Ovary (tissue), 9 donors: Measurements from ENCODE around the gene PLA2G2D. TPM values are rescaled to one million over a fixed set of nuclear protein-coding genes. Genes with fewer than 3 reads are reported as not detected.

Source experiments
- DNase-seq, 5 donors: peaks; one replicate each; pipeline ENCODE4 v3.0.0-alpha.2; 2019 to 2020
- H3K27ac ChIP-seq, 2 donors: fragments of 200-600 bp; one replicate each; pipeline versions ENCODE4 v1.5.1 to v1.8.0; 2019 to 2022
- H3K27me3 ChIP-seq: fragments of 200-600 bp; one replicate; pipeline ENCODE4 v1.8.0; 2022
- H3K36me3 ChIP-seq: fragments of 200-600 bp; sonication (generic); one replicate; pipeline ENCODE4 v1.5.1; 2019
- H3K4me1 ChIP-seq: one replicate; pipeline ENCODE4 v1.8.1; 2013; ENCODE audit warnings: mild to moderate bottlenecking, moderate library complexity; ENCODE audit not compliant: insufficient read depth
- H3K4me3 ChIP-seq: fragments of 200-600 bp; sonication (generic); one replicate; pipeline ENCODE4 v1.5.1; 2017
- H3K9me3 ChIP-seq, 2 donors: fragments of 200-600 bp in 1 of 2; sonication (generic) in 1 of 2; one replicate each; pipeline versions ENCODE4 v1.5.1 to v1.8.1; 2013 to 2019; ENCODE audit warnings: mild to moderate bottlenecking in 1 of 2, moderate library complexity in 1 of 2
- EP300 ChIP-seq: sonication (generic); formaldehyde crosslinking; IDR thresholded peaks from one replicate; pipeline ENCODE4 v1.6.1; 2017; ENCODE audit warnings: antibody characterized with exemption
- POLR2A ChIP-seq: fragments of 450-650 bp; IDR thresholded peaks from one replicate; pipeline ENCODE4 v1.6.1; 2017; ENCODE audit warnings: antibody characterized with exemption, mild to moderate bottlenecking, moderate library complexity
- WGBS, 3 donors: extraction: QIAGEN DNeasy Blood & Tissue Kit in 1 of 3; methylation state at CpG; one replicate each; pipeline versions ENCODE4 v1.1.5 to v1.1.7; 2013 to 2017; 5-methylcytosine and 5-hydroxymethylcytosine counted together
- intact Hi-C, 4 donors: fragments of 100-400 bp; cut with DNase I; formaldehyde crosslinking; loops; one replicate each; pipeline versions ENCODE4 v1.11.0 to v1.15.1; 2022 to 2023
- polyA plus RNA-seq, 2 donors: library from polyadenylated mRNA; stranded (reverse); fragments of 200-250 nt in 1 of 2; fragments of 350-450 nt in 1 of 2; fragmentation: Illumina TruSeq in 1 of 2; extraction: RNeasy Lipid Tissue Mini Kit (QIAGEN cat#74804) in 1 of 2; gene quantifications; one replicate each; pipeline ENCODE4 v1.2.3, GENCODE V29; 2013 to 2014
- total RNA-seq, 7 donors: library from RNA; depleted of rRNA in 2 of 7; stranded (reverse); fragments of >200 nt in 2 of 7; fragmentation: NEBNext Ultra II Directional in 3 of 7; extraction: Animal tissue kit (Norgen Biotek cat#: 25700) in 3 of 7; gene quantifications; one replicate each; pipeline versions ENCODE4 v1.1.0 to v1.2.4, GENCODE V29; 2016 to 2023
- TF ChIP-seq, protein P1 (sequence below), 3 donors: fragments of 450-650 bp in 2 of 3; fragments of 200-600 bp in 1 of 3; IDR thresholded peaks; one replicate each; pipeline versions ENCODE4 v1.5.1 to v1.8.0; 2016 to 2022; ENCODE audit warnings: antibody characterized with exemption in 3 of 3, mild to moderate bottlenecking in 1 of 3
- donor health status: DM: no; HTN: no; CAD: no; lungs with moderate emphysema.
- donor health status: DM: no; HTN: no; CAD: no.
- donor health status: Bipolar disorder and iron deficiency.
- donor health status: DM: yes; HTN: yes; CAD: no.
- donor health status: DM: no; HTN: no; CAD: no.
- donor health status: DM: yes; HTN: yes; CAD: no.

The PLA2G2D gene
- total and polyA plus RNA-seq, 9 donors, result 0.12 to 2.1 (median 0.12) TPM; not detected in 6

DNA sequence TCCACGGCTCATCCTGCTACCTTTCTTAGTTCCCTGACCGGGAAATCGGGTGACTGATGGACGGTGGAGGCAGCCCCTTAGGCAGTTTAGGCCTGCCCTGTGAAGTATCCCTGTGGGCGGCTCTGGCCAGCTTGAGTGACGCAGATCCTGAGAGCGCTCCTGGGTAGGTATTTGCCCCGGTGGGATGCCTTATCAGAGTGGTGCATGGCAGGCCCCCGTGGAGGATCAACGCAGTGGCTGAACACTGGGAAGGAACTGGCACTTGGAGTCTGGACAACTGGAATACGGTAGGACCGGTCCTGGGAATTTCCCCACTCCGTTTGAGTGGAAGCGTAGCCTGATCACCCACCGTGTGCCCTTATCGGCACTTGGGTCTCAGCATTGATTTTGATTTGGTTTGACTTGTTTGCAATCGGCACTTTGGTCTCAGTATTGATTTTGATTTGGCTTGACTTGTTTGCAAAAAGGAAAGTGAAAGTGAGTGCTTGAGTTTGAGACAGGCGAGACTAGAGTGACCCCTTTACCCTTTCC is 35.0 kb upstream of the PLA2G2D start:
- Histone ChIP-seq H3K9me3 (no peaks in the 10 kb centered on the region), H3K4me3 (no peak overlapping the region), H3K27me3 (no peaks in the 10 kb centered on the region), H3K27ac (no peak overlapping the region), H3K4me1 (peaks cover 3% of the 10 kb centered on the region), H3K36me3 (no peaks in the 10 kb centered on the region)
- DNase-seq, result peak in 1 of 5 donors; percentile 24
- WGBS, 3 donors, result 72 to 83% (median 79%) methylated on average over 18 of the region's 18 CpGs
- intact Hi-C loops, result loop anchor here in 3 of 4 donors (2.0 to 5.0 kb wide), 4 partner anchors 57 to 238 kb away; no protein-coding TSS in a partner anchor
- no peak for TF ChIP-seq EP300
- TF ChIP-seq, protein P1, sequence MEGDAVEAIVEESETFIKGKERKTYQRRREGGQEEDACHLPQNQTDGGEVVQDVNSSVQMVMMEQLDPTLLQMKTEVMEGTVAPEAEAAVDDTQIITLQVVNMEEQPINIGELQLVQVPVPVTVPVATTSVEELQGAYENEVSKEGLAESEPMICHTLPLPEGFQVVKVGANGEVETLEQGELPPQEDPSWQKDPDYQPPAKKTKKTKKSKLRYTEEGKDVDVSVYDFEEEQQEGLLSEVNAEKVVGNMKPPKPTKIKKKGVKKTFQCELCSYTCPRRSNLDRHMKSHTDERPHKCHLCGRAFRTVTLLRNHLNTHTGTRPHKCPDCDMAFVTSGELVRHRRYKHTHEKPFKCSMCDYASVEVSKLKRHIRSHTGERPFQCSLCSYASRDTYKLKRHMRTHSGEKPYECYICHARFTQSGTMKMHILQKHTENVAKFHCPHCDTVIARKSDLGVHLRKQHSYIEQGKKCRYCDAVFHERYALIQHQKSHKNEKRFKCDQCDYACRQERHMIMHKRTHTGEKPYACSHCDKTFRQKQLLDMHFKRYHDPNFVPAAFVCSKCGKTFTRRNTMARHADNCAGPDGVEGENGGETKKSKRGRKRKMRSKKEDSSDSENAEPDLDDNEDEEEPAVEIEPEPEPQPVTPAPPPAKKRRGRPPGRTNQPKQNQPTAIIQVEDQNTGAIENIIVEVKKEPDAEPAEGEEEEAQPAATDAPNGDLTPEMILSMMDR (IDR thresholded peaks at IDR 0.05), result no peak
- no peak for TF ChIP-seq POLR2A

DNA sequence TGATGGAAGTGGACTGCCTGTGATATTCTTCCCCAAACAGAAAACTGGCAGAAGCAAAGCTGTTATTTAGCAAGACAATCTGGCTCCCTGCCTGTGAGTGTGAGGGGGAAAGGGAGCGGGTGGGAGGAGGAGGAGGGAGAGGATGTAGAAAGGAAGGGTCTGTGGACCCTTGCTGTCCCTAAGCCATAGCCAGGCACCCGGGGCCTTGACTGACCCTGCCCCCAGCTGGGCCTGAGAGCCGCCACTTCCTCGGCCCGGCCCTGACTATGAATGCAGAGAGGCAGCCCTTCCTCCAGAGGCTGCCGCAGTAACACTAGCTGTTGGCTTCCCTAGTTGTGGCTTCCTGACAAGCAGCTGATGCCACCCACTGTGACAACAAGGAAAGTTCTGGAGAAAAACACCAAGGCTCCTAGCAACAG is 33.7 kb upstream of the PLA2G2D start:
- intact Hi-C loops, result loop anchor here in 3 of 4 donors (1.0 to 5.0 kb wide), 6 partner anchors 56 to 236 kb away; no protein-coding TSS in a partner anchor
- Histone ChIP-seq H3K9me3 (no peaks in the 10 kb centered on the region), H3K4me1 (peaks cover 3% of the 10 kb centered on the region), H3K27me3 (no peaks in the 10 kb centered on the region), H3K4me3 (no peak overlapping the region), H3K36me3 (no peaks in the 10 kb centered on the region), H3K27ac (no peak overlapping the region)
- no peak for DNase-seq
- TF ChIP-seq, protein P1 (IDR thresholded peaks at IDR 0.05), result no peak
- TF ChIP-seq POLR2A (no peak), EP300 (no peak)
- WGBS, 3 donors, result 72 to 78% (median 72%) methylated on average over 6 of the region's 6 CpGs

DNA sequence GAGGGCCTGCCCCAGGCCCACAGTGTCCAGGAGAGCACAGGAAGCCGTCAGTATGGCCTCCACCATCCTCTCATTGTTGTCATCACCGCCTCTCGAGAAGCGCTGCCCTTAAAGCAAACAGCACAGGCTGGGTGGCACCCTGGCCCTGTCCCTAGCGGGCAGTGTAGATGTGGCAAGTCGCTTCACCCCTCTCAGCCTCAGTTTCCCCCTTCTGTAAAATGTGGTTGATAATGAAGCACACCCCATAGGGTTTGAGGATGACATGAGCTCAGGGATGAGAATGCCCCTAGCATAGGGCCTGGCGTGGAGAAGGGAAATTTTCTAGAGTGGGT is 33.2 kb upstream of the PLA2G2D start:
- Histone ChIP-seq H3K9me3 (no peaks in the 10 kb centered on the region), H3K4me1 (peaks cover 3% of the 10 kb centered on the region), H3K4me3 (no peak overlapping the region), H3K27ac (no peak overlapping the region), H3K36me3 (no peaks in the 10 kb centered on the region), H3K27me3 (no peaks in the 10 kb centered on the region)
- no peak for DNase-seq
- intact Hi-C loops, result loop anchor here in 3 of 4 donors (1.0 to 5.0 kb wide), 6 partner anchors 55 to 235 kb away; no protein-coding TSS in a partner anchor
- TF ChIP-seq EP300 (no peak), POLR2A (no peak)
- TF ChIP-seq, protein P1 (IDR thresholded peaks at IDR 0.05), result no peak
- 57 to 72% (median 57%) methylated on average over 7 of the region's 7 CpGs for WGBS, 3 donors

DNA sequence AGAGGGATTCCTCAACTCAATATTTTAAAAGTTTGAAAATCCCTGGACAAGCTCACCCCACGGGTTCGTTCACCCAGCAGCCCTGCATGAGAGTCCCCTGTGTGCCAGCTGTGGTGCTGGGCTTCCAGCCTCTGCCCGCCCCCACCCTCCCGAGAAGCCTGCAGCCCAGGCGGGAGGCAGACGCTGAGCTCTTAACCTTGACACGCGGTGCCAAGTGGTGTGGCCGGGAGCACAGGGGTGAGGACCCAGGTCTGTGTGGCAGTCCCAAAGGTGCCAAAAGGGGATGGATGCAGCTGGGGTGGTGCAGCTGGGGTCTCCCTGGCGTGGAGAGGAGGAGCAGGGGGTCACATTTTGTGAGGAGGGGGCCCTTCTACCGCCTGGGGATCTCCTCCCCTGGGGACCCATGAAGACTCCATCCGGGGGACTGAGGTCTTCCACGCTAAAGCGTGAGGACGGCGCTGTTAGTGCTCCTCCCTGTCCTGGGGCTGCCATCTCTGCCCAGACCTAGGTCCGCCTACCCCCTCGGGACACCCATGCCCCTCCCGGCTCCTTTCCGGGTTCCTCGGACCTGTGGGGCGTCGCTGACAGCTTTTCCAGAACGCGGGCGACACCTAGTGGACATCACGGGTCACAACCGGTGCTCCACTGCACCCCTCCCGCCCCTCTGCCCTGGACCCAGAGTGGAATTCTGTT is 32.7 kb upstream of the PLA2G2D start:
- Histone ChIP-seq H3K9me3 (no peaks in the 10 kb centered on the region), H3K27me3 (no peaks in the 10 kb centered on the region), H3K4me1 (peaks cover 3% of the 10 kb centered on the region), H3K4me3 (peak overlapping the region; percentile 17), H3K36me3 (no peaks in the 10 kb centered on the region), H3K27ac (peak overlapping the region in 1 of 2 donors; percentile 43)
- peak; percentile 85 to 94 (median 90) for DNase-seq
- WGBS, 3 donors, result 2 to 5% (median 3%) methylated on average over 24 to 29 of the region's 29 CpGs
- TF ChIP-seq, protein P1 (IDR thresholded peaks at IDR 0.05), result peak; percentile 84 to 99 (median 97)
- TF ChIP-seq POLR2A (no peak), EP300 (no peak)
- intact Hi-C loops, result loop anchor here in 3 of 4 donors (1.0 to 5.0 kb wide), 6 partner anchors 55 to 235 kb away; no protein-coding TSS in a partner anchor
